ENCODE data around the gene RPN2.
A peak's percentile ranks its signal among the peaks of the same experiment; 100 is the strongest.
"Not testable (repeated sequence)": the region's sequence is repeated elsewhere in the genome, so short reads cannot be mapped to it uniquely, and the experiment has no call there.

The RPN2 gene

GRCh38 chr20:37178839-37179682 is at the start of gene RPN2, which contains the start of gene MROH8:
TSS of gene RPN2 (plus strand) at chr20:37179330. CDS start at chr20:37179357, 27 bp downstream.
TSS of gene MROH8 (minus strand) at chr20:37179548.
- peak; percentile 95 for FAIRE-seq

- FAIRE-seq, result no peak
These were observed 47.6 kb upstream of the RPN2 start for GRCh38 chr20:37131486-37131885.

GRCh38 chr20:37133952-37134351 is 45.2 kb upstream of the RPN2 start:
- FAIRE-seq, result no peak

DNA sequence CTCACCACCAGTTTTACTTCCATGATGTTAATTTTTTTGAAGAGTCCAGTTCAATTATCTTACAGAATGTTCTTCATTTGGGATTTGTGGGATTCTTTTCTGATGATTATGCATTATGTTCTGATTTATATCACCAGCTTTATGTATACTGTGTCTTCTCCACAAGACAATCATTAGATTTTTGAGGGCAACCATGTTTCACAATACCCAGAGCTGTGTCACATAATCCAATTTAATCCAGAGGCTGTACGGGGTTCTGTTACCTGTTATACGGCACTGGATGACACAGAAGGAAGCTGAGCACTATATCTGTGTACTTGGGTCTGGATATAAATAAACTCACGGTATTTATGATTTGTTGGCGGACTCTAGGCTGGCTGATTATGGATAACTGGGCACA is 41.6 kb upstream of the RPN2 start:
- FAIRE-seq, result no peak

GRCh38 chr20:37142708-37143107 is 36.4 kb upstream of the RPN2 start:
- no peak for FAIRE-seq

DNA sequence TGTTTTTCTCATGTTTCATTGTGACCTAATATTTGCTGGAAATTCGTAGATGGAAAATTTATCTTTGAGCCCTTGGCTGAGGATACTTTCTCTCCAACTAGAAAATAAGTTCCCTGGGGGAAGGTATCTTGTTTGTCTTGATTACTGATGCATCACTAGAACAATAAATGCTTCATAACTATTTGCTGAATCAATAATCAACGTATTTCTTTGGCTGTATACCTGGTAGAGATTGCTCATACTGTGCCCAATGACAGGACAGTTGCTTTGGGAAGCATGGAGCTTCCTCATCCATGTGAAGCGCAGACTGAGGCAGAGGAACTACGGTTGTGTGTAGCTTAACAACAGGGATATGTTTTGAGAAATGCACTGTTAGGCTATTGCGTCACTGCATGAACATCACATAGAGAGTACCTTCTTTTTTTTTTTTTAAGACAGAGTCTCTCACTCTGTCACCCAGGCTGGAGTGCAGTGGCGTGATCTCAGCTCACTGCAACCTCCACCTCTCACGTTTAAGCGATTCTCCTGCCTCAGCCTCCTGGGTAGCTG is 34.2 kb upstream of the RPN2 start:
- no peak for FAIRE-seq

DNA sequence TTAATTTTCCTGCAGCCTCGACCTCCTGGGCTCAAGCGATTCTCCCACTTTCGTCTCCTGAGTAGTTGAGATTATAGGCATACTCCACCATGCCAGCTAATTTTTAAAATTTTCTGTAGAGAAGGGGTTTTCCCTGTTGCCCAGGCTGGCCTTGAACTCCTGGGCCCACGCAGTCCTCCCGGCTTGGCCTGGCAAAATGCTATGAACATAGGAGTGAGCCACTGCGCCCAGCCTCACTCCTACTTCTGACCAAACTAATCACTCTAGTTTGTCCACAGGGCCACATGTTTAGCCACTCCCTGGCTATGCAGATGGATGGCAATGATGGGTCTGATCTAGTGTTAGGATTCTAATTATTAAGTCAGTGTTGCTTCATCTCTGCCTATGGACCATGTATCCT is 31.9 kb upstream of the RPN2 start:
- FAIRE-seq, result no peak

- FAIRE-seq, result not testable (repeated sequence)
These were observed 28.3 kb upstream of the RPN2 start for GRCh38 chr20:37150864-37151263.

- FAIRE-seq, result no peak
These were observed 27.6 kb upstream of the RPN2 start for GRCh38 chr20:37151529-37151928.

DNA sequence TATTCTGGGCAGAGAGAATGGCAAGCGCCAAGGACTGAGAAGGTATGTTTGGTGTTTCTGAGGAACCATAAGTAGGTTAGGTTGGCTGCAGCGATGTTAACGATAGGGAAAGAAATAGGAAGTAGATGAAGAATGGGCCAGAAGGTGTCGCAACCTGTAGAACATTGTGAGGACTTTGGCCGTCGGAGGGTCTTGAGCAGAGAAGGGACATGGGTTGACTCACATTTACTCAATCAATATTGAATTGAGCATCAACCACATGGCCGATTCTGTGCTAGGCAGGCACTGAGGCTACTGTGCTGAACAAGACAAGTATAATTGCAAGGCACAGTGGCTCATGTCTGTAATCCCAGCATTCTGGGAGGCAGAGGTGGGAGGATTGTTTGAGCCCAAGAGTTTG is 26.8 kb upstream of the RPN2 start:
- FAIRE-seq, result no peak

GRCh38 chr20:37154684-37155298 is 24.3 kb upstream of the RPN2 start:
- no peak for FAIRE-seq

GRCh38 chr20:37155987-37156386 is 23.1 kb upstream of the RPN2 start:
- no peak for FAIRE-seq

DNA sequence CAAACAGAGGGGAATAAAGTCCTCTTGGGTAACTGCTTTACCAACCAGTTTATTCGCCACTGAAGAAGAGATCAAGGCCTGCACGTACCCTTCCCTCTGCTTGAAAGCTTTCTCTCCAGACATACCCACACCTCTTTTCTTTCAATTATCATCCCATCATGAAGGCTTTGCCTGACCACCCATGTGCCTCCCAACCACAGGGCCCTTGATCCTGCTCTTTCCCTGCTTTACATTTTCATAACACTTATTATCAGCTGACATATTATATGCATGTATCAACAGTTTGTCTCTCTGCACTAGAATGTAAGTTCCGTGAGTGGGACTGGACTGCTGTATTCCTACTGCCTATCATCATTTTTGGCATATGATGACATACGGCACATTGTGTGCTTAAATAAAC is 20.9 kb upstream of the RPN2 start:
- no peak for FAIRE-seq

- FAIRE-seq, result no peak
These were observed 18.4 kb upstream of the RPN2 start for GRCh38 chr20:37160683-37161082.

- no peak for FAIRE-seq
These were observed 17.1 kb upstream of the RPN2 start for GRCh38 chr20:37161830-37162549.

GRCh38 chr20:37162646-37163045 is 16.5 kb upstream of the RPN2 start:
- FAIRE-seq, result no peak

DNA sequence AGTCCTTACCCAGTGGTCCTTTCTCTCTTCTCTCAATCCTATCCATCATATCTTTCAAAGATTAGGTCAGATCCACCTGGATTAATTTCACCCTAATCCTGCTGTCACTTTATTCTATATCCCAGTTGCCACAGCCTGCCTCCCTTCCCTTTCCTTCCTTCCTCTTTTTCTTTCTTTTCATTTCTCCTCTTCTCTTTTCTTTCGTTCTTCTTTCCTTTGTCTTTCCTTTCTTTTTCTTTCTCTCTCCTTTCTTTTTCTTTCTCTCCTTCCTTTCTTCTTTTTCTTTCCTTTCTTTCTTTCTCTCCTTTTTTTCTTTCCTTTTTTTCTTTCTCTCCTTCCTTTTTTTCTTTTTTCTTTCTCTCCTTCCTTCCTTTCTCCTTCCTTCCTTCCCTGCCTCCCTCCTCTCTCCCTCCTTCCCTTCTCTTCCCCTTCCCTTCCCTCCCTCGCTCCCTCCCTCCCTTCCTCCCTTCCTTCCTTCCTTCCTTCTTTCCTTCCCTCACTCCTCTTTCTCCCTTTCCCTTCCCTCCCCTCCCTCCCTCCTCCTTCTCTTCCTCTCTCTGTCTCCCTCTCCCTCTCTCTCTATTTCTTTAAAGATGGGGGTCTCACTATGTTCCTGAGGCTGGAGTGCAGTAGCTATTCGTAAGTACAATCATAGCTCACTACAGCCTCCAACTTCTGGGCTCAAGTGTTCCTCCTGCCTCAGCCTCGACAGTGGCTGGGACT is 15.1 kb upstream of the RPN2 start:
- FAIRE-seq, result no peak

DNA sequence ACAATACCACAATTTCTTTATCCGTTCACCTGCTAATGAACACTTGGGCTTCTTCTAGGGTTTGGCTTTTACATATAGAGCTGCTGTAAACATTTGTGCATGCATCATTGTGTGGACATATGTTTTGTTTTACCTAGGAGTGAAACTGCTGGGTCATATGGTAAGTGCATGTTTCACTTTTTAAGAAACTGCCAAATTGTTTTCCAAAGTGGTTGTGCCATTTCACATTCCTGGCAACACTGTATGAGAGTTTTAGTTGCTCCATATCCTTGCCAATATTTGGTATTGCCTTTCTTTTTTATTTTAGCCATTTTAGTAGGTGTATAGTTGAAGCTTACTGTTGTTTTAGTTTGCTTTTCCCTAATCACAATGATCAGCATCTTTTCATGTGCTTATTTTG is 14.1 kb upstream of the RPN2 start:
- no peak for FAIRE-seq

DNA sequence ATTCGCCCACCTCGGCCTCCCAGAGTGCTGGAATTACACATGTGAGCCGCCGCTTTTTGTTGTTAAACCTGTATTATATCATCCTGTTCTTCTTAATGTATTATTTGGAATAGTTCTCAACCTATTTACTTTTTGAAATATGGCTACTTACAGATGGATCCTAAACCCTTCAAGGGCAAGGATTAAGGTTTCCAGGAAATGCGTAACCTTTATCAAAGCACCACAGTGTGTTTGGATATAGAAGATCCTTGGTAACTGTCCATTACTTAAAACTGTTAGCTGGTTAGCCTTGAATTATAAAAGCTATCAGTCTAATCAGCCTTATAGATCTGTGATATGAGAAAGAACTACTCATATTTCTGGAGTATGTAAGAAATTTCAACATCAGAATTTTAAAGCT is 12.3 kb upstream of the RPN2 start:
- FAIRE-seq, result no peak

DNA sequence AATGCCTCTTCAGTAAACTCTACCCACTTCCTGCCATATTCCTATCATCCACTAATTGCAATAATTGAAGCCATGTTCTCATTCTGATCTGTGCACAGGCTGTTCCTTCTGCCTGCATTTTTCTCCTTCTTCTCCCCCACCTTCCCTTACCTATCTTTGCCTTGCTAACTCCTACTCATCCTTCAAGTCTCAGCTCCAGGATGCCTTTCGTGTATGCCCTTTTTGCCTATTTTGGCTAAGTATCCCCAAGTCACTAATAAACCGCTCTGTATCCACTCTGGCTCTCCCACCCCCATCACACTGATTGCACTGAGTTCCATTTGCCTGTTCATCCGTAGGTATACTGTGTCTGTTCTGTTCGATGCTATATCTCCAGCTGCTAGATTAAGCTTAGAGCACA is 6.3 kb upstream of the RPN2 start:
- FAIRE-seq, result no peak

DNA sequence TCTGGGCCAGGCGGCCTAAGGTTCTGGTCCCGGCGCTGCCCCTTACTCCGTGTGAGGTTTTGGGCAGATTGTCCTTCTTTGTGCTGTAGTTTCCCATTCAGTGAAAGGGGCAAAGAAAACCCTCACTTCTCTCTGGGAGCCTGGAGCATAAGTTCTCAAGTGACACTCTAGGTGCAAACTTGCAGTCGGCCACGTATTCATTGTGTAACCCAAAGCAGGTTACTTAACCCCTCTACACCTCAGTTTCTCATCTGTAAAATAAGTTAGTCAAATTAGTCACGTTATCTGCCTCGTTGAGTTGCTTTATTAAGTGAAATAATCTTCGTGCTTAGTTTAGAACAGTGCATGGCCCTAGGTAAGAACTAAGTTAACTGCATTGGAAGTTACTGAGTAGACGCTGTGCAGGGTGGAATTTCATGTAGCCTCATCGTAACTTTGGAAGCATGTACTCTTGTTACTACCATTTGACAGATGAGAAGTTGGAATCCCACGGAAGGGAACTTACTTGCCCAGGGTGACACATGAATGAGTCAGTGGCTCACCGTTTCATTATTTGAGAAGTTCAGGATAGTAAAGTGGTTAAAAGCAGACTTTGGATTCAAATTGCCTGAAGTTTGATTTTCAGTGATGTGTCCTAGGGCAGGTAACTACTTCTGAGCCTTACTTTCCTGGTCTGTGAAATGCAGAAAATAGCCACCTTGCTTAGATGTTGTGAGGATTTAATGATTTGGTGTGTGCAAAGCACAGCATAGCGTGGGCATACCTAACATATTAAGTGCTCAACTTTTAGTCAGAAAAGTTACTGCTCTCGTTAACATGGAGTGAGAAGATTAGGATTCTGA is 774 bp downstream of the RPN2 start:
- no peak for FAIRE-seq

DNA sequence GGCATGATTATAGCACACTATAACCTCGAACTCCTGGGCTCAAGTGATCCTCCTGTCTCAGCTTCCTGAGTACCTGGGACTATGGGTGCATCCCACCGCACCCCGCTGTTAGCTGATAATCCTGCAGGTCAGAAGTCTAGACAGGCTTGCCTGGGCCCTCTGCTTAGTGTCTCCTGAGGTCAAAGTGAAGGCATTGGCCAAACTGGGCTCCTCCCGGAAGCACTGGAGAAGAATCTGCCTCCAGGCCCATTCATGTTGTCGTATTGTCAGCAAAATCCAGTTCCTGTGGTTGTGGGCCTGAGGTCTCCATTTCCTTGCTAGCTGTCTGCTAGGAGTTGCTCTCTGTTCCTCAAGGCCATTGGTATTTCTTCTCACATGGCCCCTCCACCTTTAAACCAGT is 6.6 kb downstream of the RPN2 start:
- FAIRE-seq, result no peak

Measured in G401.6 (cell line).